Vagina (tissue), 2 donors: Measurements from ENCODE around the gene NEU2. TPM values are rescaled to one million over a fixed set of nuclear protein-coding genes. Genes with fewer than 3 reads are reported as not detected.

ENCODE experiments used
- DNase-seq, 2 donors: peaks; one replicate each; pipeline ENCODE4 v3.0.0-alpha.2; 2017; ENCODE audit errors: extremely low spot score in 2 of 2
- H3K27ac ChIP-seq: fragments of 200-600 bp; sonication (generic); one replicate; pipeline ENCODE4 v1.5.1; 2019
- H3K27me3 ChIP-seq: fragments of 200-600 bp; sonication (generic); one replicate; pipeline ENCODE4 v1.5.1; 2019
- H3K36me3 ChIP-seq, 2 donors: fragments of 200-600 bp; sonication (generic); one replicate each; pipeline ENCODE4 v1.5.1; 2017 to 2019
- H3K4me1 ChIP-seq: fragments of 200-600 bp; sonication (generic); one replicate; pipeline ENCODE4 v1.5.1; 2019
- H3K4me3 ChIP-seq, 2 donors: fragments of 200-600 bp; sonication (generic); 1 replicate in 1 of 2; 2 replicates in 1 of 2; pipeline ENCODE4 v1.5.1; 2016 to 2019
- H3K9me3 ChIP-seq: fragments of 200-600 bp; sonication (generic); one replicate; pipeline ENCODE4 v1.5.1; 2019
- POLR2A ChIP-seq, 2 donors: fragments of 450-650 bp; IDR thresholded peaks; one replicate each; pipeline ENCODE4 v1.6.1; 2017; ENCODE audit warnings: antibody characterized with exemption in 2 of 2, mild to moderate bottlenecking in 2 of 2, moderate library complexity in 2 of 2
- POLR2AphosphoS5 ChIP-seq, 2 donors: sonication (generic); formaldehyde crosslinking; IDR thresholded peaks; one replicate each; pipeline ENCODE4 v1.9.0; 2017; ENCODE audit warnings: antibody characterized with exemption in 2 of 2, mild to moderate bottlenecking in 2 of 2, low read depth in 1 of 2; ENCODE audit not compliant: insufficient read depth in 1 of 2
- intact Hi-C: fragments of 100-400 bp; cut with DNase I; formaldehyde crosslinking; loops from one replicate; pipeline ENCODE4 v1.15.1; 2023
- total RNA-seq: library from RNA; depleted of rRNA; stranded (reverse); fragments of >200 nt; gene quantifications from one replicate; pipeline ENCODE4 v1.2.3, GENCODE V29; 2016
- TF ChIP-seq, protein P1 (sequence below), 3 experiments: fragments of 450-650 bp in 2 of 3; fragments of 200-600 bp in 1 of 3; sonication (generic) in 1 of 3; IDR thresholded peaks; one replicate each; pipeline ENCODE4 v1.5.1; 2017 to 2019; ENCODE audit warnings: antibody characterized with exemption in 3 of 3, mild to moderate bottlenecking in 2 of 3, moderate library complexity in 2 of 3

The NEU2 gene
- total RNA-seq, 1 donor from 2014 or later: not detected

DNA sequence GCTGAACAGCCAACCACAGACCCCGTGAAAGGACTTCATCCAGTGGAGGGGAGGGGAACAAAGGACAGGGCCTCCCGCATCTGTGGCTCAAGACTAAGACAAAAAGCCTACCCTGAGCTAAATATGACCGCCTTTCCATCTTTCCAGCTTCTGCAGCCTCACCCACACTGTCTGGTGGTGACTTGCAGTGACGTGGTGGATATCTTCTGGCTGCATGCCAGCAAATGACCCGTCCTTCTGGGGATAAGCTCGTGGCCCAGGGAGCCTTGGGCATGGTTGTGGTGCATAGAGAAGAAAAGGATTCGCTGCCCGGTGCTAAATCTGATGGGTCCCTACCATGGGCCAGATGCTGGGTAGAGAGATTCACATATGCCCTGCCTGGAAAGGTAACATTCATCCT, 10.7 kb upstream of the NEU2 start:
- no peaks in the 10 kb centered on the region for H3K27me3 ChIP-seq
- no peaks in the 10 kb centered on the region for H3K36me3 ChIP-seq
- TF ChIP-seq POLR2A (IDR thresholded peaks at IDR 0.05) (no peak), POLR2AphosphoS5 (IDR thresholded peaks at IDR 0.05; ENCODE audit: insufficient read depth in 1 of 2, low read depth in 1 of 2) (no peak)
- TF ChIP-seq, protein P1, sequence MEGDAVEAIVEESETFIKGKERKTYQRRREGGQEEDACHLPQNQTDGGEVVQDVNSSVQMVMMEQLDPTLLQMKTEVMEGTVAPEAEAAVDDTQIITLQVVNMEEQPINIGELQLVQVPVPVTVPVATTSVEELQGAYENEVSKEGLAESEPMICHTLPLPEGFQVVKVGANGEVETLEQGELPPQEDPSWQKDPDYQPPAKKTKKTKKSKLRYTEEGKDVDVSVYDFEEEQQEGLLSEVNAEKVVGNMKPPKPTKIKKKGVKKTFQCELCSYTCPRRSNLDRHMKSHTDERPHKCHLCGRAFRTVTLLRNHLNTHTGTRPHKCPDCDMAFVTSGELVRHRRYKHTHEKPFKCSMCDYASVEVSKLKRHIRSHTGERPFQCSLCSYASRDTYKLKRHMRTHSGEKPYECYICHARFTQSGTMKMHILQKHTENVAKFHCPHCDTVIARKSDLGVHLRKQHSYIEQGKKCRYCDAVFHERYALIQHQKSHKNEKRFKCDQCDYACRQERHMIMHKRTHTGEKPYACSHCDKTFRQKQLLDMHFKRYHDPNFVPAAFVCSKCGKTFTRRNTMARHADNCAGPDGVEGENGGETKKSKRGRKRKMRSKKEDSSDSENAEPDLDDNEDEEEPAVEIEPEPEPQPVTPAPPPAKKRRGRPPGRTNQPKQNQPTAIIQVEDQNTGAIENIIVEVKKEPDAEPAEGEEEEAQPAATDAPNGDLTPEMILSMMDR (IDR thresholded peaks at IDR 0.05): no peak
- no peaks in the 10 kb centered on the region for H3K9me3 ChIP-seq
- intact Hi-C loops: no loop called here
- no peak for DNase-seq
- H3K4me1 ChIP-seq: no peaks in the 10 kb centered on the region
- H3K4me3 ChIP-seq: no peak overlapping the region
- H3K27ac ChIP-seq: no peak overlapping the region

DNA sequence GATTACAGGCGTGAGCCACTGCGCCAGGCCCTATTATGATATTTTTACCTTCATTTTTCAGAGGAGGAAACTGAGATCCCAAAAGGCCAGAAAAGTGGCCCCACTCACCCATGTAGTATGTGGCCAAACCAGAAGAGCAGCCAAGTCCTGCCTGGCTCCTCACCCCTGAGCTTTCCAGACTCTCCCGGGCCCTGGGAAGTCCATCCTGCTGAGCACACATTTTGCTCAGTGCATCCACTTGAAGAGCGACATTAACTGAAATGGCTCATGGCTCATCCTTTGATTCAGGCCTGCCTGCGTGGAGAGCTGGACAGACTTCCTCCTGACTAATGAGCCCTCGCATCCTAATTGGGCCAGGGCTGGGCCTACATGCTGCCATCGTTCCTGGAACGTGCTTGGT, 9.9 kb upstream of the NEU2 start:
- TF ChIP-seq POLR2A (IDR thresholded peaks at IDR 0.05): no peak
- TF ChIP-seq POLR2AphosphoS5 (IDR thresholded peaks at IDR 0.05; ENCODE audit: insufficient read depth in 1 of 2, low read depth in 1 of 2): no peak
- TF ChIP-seq, protein P1 (IDR thresholded peaks at IDR 0.05): no peak
- no peak overlapping the region for H3K27ac ChIP-seq
- H3K27me3 ChIP-seq: no peaks in the 10 kb centered on the region
- no peak overlapping the region for H3K4me3 ChIP-seq
- intact Hi-C loops: no loop called here
- H3K9me3 ChIP-seq: no peaks in the 10 kb centered on the region
- DNase-seq: no peak
- no peaks in the 10 kb centered on the region for H3K4me1 ChIP-seq
- no peaks in the 10 kb centered on the region for H3K36me3 ChIP-seq

DNA sequence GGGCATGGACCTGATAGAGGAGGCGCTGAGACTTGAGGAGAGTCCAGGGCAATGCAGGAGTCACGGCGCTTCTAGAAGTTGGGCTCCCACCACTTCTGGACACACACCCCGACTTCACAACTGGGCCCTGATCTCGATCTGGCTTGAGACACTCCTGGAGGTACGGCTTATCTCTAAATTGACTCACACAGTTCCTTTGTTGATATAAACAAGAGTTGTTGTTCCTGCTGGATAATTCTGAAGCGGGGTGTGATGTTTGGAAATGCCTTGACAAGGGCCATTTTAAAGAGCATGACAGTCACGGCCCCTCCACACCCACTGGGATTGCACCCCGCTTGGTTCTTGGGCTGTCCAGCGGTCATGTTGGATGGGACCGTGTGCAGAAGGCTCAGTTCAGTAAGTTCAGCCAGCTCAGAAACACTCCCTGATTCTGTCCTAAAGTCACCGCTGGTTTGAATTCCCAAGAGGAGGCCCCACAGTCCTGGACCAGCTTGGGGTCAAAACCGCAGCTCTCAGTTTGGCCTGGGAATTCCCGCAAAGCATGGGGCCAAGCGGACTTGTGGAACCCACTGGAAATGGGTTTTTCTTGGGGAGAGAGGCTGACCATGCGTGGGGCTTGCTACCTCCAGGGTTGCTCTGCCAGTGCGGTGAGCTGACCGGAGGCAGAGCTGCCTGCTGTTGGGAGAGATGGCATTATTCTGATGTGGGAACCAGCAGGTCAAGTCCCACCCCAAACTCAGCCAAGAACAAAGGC, 9.3 kb upstream of the NEU2 start:
- no peak for TF ChIP-seq POLR2AphosphoS5 (IDR thresholded peaks at IDR 0.05; ENCODE audit: insufficient read depth in 1 of 2, low read depth in 1 of 2)
- TF ChIP-seq POLR2A (IDR thresholded peaks at IDR 0.05): no peak
- TF ChIP-seq, protein P1 (IDR thresholded peaks at IDR 0.05): no peak
- Histone ChIP-seq H3K27ac (no peak overlapping the region), H3K4me1 (no peaks in the 10 kb centered on the region), H3K9me3 (no peaks in the 10 kb centered on the region), H3K27me3 (no peaks in the 10 kb centered on the region), H3K4me3 (no peak overlapping the region), H3K36me3 (no peaks in the 10 kb centered on the region)
- intact Hi-C loops: no loop called here
- DNase-seq: no peak

DNA sequence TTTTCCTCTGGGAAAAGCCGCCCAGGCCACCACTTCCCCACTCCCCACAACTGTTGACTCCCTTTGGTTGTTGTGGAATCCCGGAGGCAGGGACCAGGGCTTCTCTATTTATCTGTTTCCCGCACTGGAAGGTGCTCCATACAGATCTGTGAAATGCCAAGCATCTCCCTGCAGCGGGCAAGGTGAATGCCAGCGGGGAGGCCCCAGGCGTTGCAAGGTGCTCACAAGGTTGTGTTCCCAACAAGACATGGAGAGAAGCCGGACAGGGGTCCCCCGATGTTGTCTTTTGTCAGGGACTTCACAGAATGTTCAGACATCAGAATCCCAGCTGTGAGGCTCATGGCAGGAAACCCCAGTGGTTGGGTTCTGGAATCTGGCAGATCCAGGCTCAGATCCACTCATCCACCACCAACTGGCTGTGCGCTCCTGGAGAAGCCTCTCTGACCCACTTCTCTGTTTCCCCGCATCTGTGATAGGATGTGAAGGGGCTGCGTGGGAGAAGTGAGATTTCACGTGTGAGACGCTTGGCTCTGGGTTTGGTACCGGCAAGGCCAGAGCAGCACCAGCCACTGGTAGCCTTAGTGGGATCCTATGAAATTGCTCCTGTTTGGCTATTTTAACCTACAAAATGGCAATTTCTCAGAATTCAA, 8.6 kb upstream of the NEU2 start:
- Histone ChIP-seq H3K4me3 (no peak overlapping the region), H3K27me3 (no peaks in the 10 kb centered on the region), H3K4me1 (no peaks in the 10 kb centered on the region), H3K36me3 (no peaks in the 10 kb centered on the region), H3K9me3 (no peaks in the 10 kb centered on the region), H3K27ac (no peak overlapping the region)
- TF ChIP-seq, protein P1 (IDR thresholded peaks at IDR 0.05): no peak
- TF ChIP-seq POLR2AphosphoS5 (IDR thresholded peaks at IDR 0.05; ENCODE audit: insufficient read depth in 1 of 2, low read depth in 1 of 2) (no peak), POLR2A (IDR thresholded peaks at IDR 0.05) (no peak)
- intact Hi-C loops: no loop called here
- DNase-seq: no peak

DNA sequence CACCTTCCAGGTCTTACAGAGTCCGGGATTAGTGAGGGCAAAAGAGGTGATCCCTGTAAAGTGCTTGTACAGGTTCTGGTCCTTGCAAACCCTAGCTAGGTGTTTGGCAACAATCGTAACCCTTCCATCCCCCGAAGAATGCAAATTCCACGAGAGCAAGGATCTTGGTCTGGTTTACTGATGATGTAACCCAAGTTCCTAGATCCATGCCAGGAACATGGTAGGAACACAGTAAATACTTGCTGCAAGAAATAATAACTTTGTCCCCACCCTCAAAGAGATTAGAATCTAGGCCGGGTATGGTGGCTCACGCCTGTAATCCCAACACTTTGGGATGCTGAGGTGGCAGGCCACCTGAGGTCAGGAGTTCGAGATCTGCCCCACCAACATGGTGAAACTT, 6.8 kb upstream of the NEU2 start:
- no peaks in the 10 kb centered on the region for H3K4me1 ChIP-seq
- H3K27ac ChIP-seq: no peak overlapping the region
- H3K4me3 ChIP-seq: no peak overlapping the region
- TF ChIP-seq POLR2AphosphoS5 (IDR thresholded peaks at IDR 0.05; ENCODE audit: insufficient read depth in 1 of 2, low read depth in 1 of 2) (no peak), POLR2A (IDR thresholded peaks at IDR 0.05) (no peak)
- TF ChIP-seq, protein P1 (IDR thresholded peaks at IDR 0.05): no peak
- H3K36me3 ChIP-seq: no peaks in the 10 kb centered on the region
- H3K27me3 ChIP-seq: no peaks in the 10 kb centered on the region
- H3K9me3 ChIP-seq: no peaks in the 10 kb centered on the region
- intact Hi-C loops: no loop called here
- DNase-seq: no peak
